Activated CD4-positive, alpha-beta T cell treated with anti-CD3 and anti-CD28 coated beads for 36 hours (primary cell): Measurements from ENCODE around the gene CUX1. TPM values are rescaled to one million over a fixed set of nuclear protein-coding genes. Genes with fewer than 3 reads are reported as not detected.
"Not testable (repeated sequence)": the region's sequence is repeated elsewhere in the genome, so short reads cannot be mapped to it uniquely, and the experiment has no call there.

Experiments used
- ATAC-seq: fragments of 200-7000 bp; cut with Tn5 transposase; one replicate; pipeline ENCODE4 v1.10.0; 2021; ENCODE audit warnings: mild to moderate bottlenecking, moderate library complexity
- CTCF ChIA-PET: fragments of 350-600 bp; sonication (Branson Sonifier 250); formaldehyde crosslinking; loops from one replicate; lab custom pipeline; 2021; ENCODE audit warnings: antibody characterized with exemption; lab: Charles Lee
- POLR2A ChIA-PET: fragments of 350-600 bp; sonication (Branson Sonifier 250); formaldehyde crosslinking; loops from one replicate; lab custom pipeline; 2021; ENCODE audit warnings: antibody characterized with exemption, inconsistent platforms; lab: Charles Lee
- DNase-seq: peaks from one replicate; pipeline ENCODE4 v3.0.0-alpha.2; 2020
- H3K27ac Mint-ChIP-seq: one replicate; pipeline ENCODE4 v1.8.0; 2021; ENCODE audit warnings: mixed read lengths
- H3K27me3 Mint-ChIP-seq: one replicate; pipeline ENCODE4 v1.8.0; 2021; ENCODE audit warnings: mixed read lengths
- H3K36me3 Mint-ChIP-seq: one replicate; pipeline ENCODE4 v1.8.0; 2021; ENCODE audit warnings: low read depth, mixed read lengths
- H3K4me1 Mint-ChIP-seq: one replicate; pipeline ENCODE4 v1.8.0; 2021; ENCODE audit warnings: mixed read lengths
- H3K4me3 Mint-ChIP-seq: one replicate; pipeline ENCODE4 v1.8.0; 2021; ENCODE audit warnings: mild to moderate bottlenecking, moderate library complexity, mixed read lengths
- H3K9me3 Mint-ChIP-seq: one replicate; pipeline ENCODE4 v1.8.0; 2021; ENCODE audit warnings: low read depth, mixed read lengths
- intact Hi-C, 2 experiments: fragments of 100-400 bp; cut with DNase I in 1 of 2; cut with micrococcal nuclease in 1 of 2; formaldehyde crosslinking; loops; one replicate each; pipeline versions ENCODE4 v1.14.2 to v1.15.1; 2022 to 2024; cut with DNase I, micrococcal nuclease
- total RNA-seq, 2 experiments: library from RNA; stranded (reverse); gene quantifications; one replicate each; pipeline ENCODE4 v1.2.3, GENCODE V29; 2021

CUX1 gene
- total RNA-seq, 2 experiments from 2014 or later, result 21.6 to 23.5 TPM

DNA sequence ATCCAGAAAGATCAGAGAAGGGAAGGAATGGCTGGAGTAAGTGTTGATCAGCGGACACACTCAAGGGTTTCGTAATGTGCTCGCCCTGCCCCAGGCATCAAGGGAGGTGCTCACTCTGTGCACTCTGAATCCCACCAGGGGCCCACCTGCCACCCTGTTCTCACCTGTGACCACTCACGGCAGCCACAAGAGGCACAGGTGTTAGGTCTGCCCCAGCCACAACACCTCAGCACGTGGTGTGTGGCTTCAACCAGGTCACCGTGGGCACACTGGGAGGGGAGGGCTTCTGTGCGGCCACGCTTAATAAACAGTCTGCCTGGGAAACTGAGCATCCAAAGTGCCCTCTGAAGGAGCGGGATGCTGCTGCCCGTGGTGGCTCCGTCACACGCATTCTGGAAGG is 49.8 kb downstream of the CUX1 start:
- H3K4me3 Mint-ChIP-seq, result no peak overlapping the region
- ChIA-PET CTCF (no interaction called here), POLR2A (interaction anchor here (0.6 kb wide), 1 partner anchor 11 kb away, joined by 4 read pairs; no protein-coding TSS in a partner anchor)
- intact Hi-C loops, result no loop called here
- ATAC-seq, result no peak
- no peaks in the 10 kb centered on the region for H3K27me3 Mint-ChIP-seq
- H3K27ac Mint-ChIP-seq, result no peak overlapping the region
- H3K36me3 Mint-ChIP-seq, result no peaks in the 10 kb centered on the region
- no peak for DNase-seq
- H3K4me1 Mint-ChIP-seq, result peaks cover 15% of the 10 kb centered on the region
- no peaks in the 10 kb centered on the region for H3K9me3 Mint-ChIP-seq

DNA sequence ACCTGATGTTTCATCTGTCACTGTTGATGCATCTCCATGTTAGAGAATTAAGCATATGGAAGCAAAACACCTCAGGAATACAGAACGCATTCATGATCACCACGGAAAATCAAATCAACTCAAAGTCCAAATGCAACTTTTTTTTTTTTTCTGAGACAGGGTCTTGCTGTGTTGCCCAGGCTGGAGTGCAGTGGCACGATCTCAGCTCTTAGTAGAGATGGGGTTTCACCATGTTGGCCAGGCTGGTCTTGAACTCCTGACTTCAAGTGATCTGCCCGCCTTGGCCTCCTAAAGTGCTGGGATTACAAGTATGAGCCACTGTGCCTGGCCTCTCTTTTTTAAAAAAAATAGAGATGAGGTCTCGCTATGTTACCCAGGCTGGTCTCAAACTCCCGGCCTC is 50.3 kb downstream of the CUX1 start:
- H3K36me3 Mint-ChIP-seq, ATAC-seq, H3K4me3 Mint-ChIP-seq, H3K9me3 Mint-ChIP-seq, CTCF ChIA-PET, H3K27me3 Mint-ChIP-seq, DNase-seq, H3K27ac Mint-ChIP-seq, intact Hi-C loops: not testable (repeated sequence)
- POLR2A ChIA-PET, result interaction anchor here (0.6 kb wide), 1 partner anchor 11 kb away, joined by 4 read pairs; no protein-coding TSS in a partner anchor
- peaks cover 15% of the 10 kb centered on the region for H3K4me1 Mint-ChIP-seq

DNA sequence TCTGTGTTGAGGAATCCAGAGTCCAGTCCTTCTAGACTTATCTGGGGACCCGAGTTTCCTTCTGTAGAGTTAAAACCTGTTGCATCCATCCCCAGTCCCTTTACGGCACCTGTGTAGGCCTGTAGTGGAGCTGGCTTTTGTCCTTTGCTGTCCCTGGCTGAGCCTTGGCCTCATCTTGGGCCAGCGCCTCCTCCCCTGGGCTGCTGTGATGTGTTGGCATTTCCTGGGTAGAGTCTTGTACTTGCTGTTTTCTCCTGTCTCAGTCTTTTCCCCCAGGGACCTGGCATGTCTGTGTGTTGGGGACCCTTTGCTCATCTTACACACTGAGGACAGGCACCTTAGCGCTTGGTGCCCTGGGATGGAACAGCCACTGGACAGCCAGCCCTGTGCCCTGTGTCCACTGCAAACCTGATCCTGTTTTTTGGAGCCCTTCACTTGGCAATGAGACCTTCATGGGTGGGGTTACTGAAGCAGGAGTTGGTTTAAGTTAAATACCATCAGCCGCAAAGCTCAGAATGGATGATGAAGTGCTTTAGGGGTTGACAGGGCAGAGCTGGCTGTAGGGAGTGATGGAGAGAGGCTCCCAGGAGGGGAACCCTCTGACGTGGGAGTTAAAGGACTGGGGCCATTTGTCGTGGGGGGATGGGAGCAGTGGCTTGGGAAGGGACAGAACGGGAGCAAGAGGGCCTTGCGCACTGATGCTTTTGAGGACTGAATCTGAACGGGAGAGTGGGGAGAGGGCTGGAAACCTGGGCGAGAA is 50.9 kb downstream of the CUX1 start:
- DNase-seq, result no peak
- CTCF ChIA-PET, result no interaction called here
- ATAC-seq, result no peak

DNA sequence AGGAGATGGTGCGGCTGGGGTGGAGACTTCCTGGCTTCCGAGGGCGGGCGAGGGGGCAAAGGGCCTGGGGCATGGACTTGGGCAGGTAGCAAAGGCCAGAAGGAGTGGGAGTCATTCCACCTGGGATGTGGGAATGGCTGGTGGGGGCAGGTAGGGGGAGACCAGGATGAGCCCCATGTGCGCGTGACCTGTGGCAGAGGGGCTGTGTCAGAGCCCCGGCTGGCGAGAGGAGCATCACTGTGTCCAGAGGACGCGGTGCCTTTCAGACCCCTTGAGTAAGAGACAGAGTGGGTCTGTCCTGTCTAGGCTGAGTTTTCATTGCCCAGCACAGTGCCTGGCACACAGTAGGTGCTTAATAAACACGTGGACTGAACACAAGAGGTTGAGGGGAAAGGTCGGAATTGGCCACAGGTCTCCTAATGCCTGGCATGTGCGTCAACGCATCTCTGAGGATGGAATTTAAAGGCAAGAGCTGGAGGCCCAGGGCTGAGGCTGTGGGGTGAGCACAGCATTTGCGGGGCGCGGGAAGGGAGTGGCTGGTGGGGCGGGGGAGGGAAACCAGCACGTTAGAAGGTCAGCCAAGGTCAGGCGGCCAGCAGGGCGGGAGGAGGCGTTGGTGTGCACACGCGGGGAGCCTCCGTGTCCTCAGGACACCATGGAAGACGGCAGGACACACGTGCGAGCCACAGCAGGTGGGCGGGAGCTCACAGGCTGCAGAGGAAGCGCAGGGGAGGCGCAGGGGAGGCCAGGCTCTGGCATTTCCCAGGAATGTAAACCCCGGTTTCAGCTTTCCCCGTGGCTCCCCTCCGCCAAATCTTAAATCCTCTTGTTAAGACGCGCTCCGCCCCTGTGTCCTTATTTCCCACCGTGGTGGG is 51.8 kb downstream of the CUX1 start:
- Mint-ChIP-seq H3K4me1 (peaks cover 15% of the 10 kb centered on the region), H3K4me3 (no peak overlapping the region), H3K27me3 (no peaks in the 10 kb centered on the region), H3K27ac (no peak overlapping the region), H3K9me3 (no peaks in the 10 kb centered on the region), H3K36me3 (no peaks in the 10 kb centered on the region)
- POLR2A ChIA-PET, result interaction anchor here (0.7 kb wide), 1 partner anchor 20 kb away, joined by 4 read pairs; no protein-coding TSS in a partner anchor
- no peak for ATAC-seq
- CTCF ChIA-PET, result interaction anchor here (1.2 kb wide), 1 partner anchor 71 kb away, joined by 3 read pairs; no protein-coding TSS in a partner anchor
- intact Hi-C loops, result no loop called here
- no peak for DNase-seq

More for the DNA sequence above, 50.9 kb downstream of the CUX1 start:
- Mint-ChIP-seq H3K4me1 (peaks cover 15% of the 10 kb centered on the region), H3K36me3 (no peaks in the 10 kb centered on the region), H3K27me3 (no peaks in the 10 kb centered on the region), H3K27ac (no peak overlapping the region), H3K4me3 (no peak overlapping the region), H3K9me3 (no peaks in the 10 kb centered on the region)
- POLR2A ChIA-PET, result interaction anchor here (0.6 kb wide), 1 partner anchor 10 kb away, joined by 4 read pairs; no protein-coding TSS in a partner anchor
- intact Hi-C loops, result no loop called here

DNA sequence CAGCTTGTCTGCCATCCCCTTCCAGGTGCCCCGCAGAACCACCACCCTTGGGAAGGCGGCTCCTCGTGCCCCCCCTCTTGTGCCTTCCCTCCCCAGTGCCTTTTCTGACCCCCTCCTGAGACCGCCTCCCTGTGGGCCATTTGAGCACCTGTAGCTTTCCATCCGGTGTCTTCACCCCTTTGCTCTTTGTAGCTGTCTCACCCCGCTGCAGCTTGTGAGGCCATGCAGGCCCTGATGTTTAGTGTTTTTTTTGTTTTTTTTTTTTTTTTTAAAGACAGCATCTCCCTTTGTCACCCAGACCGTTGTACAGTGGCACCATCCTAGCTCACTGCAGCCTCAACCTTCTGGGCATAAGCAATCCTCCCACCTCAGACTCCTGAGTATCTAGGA is 52.5 kb downstream of the CUX1 start:
- intact Hi-C loops, result no loop called here
- Mint-ChIP-seq H3K36me3 (no peaks in the 10 kb centered on the region), H3K27me3 (no peaks in the 10 kb centered on the region), H3K27ac (no peak overlapping the region), H3K9me3 (no peaks in the 10 kb centered on the region), H3K4me3 (no peak overlapping the region), H3K4me1 (peaks cover 15% of the 10 kb centered on the region)
- DNase-seq (no peak), ATAC-seq (no peak)
- ChIA-PET CTCF (interaction anchor here (0.7 to 1.2 kb wide), 4 partner anchors 11 to 586 kb away, joined by 3 to 4 read pairs (median 3); no protein-coding TSS in a partner anchor), POLR2A (interaction anchor here (0.7 kb wide), 1 partner anchor 21 kb away, joined by 4 read pairs; no protein-coding TSS in a partner anchor)

DNA sequence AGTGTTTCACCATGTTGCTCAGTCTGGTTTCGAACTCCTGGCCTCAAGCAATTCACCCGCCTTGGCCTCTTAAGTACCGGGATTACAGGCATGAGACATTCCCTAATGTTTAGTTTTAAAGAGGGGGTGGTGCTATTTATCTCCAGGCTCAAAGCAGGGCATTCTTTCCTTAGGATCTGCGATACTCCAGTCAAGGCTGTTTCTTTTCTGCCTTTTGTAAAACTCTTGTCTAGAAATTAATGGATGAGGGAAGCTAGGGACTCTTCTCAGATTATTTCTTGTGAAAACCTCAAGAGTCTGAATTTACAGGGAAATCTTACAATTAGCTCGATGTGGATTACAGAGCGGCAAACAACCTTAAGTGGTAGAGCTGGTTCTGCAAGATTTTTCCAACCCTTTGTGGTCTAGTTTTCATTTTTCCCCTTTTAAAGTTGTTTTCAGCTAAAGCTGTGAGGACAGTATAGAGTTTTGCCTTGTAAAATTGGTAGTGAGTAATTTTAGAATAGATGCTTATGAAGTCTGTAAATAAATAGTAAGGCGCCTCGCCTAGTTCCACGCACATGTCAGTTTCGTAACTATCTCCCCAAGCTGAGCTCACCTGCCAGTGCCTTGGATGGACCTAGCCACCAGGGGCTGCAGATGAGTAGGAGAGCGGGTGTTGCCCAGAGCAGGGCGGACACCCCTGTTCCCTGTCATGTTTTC is 53.1 kb downstream of the CUX1 start:
- H3K36me3 Mint-ChIP-seq, result no peaks in the 10 kb centered on the region
- intact Hi-C loops, result no loop called here
- no peak overlapping the region for H3K27ac Mint-ChIP-seq
- POLR2A ChIA-PET, result interaction anchor here (0.6 kb wide), 1 partner anchor 44 kb away, joined by 3 read pairs; no protein-coding TSS in a partner anchor
- DNase-seq, result no peak
- no peaks in the 10 kb centered on the region for H3K27me3 Mint-ChIP-seq
- CTCF ChIA-PET, result interaction anchor here (0.7 to 1.1 kb wide), 3 partner anchors 10 to 586 kb away, joined by 3 to 4 read pairs (median 3); no protein-coding TSS in a partner anchor
- ATAC-seq, result no peak
- H3K4me1 Mint-ChIP-seq, result peaks cover 15% of the 10 kb centered on the region
- H3K9me3 Mint-ChIP-seq, result no peaks in the 10 kb centered on the region
- no peak overlapping the region for H3K4me3 Mint-ChIP-seq

DNA sequence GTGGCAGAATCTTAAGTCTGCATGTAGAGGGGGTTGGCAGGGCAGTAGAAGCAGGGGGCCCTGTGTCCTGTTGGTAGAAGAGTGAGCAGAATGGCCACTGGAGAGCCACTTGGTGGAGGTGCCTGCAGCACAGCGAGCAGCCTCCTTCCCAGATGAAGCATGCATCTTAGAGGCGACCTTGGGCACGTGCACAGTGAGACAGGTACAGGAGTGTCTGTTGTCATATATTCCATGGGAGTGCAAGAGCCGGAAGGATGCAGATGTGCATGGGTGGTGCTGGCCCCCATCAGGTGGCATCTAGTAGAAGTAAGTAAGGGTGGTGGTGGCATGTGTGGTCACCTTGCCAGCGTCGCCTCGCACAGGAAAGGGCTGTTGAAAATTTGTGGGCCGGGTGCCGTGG is 53.9 kb downstream of the CUX1 start:
- ChIA-PET POLR2A (no interaction called here), CTCF (no interaction called here)
- H3K36me3 Mint-ChIP-seq, result no peaks in the 10 kb centered on the region
- H3K27me3 Mint-ChIP-seq, result no peaks in the 10 kb centered on the region
- DNase-seq, result no peak
- H3K4me1 Mint-ChIP-seq, result peaks cover 15% of the 10 kb centered on the region
- H3K4me3 Mint-ChIP-seq, result no peak overlapping the region
- no peak overlapping the region for H3K27ac Mint-ChIP-seq
- ATAC-seq, result no peak
- intact Hi-C loops, result no loop called here
- no peaks in the 10 kb centered on the region for H3K9me3 Mint-ChIP-seq

DNA sequence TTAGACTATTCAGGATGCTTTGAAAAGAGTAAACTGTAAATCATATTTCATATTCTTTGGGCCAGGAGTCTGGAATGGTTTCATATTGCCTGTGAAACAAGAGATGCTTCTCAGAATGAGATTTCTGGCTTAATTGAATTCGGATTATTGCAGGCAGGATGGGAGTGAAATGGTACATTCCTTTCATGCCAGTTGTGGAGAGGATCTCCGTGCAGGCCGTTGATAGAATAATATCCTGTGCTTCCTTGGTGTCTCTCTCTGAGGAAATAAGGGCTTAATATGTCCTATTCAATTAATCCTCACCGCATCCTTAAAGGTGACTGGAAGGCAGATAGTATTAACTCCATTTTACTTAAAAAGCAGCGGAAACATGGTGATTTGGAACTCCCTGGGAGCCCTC is 56.6 kb downstream of the CUX1 start:
- H3K4me3 Mint-ChIP-seq, result no peak overlapping the region
- no peaks in the 10 kb centered on the region for H3K9me3 Mint-ChIP-seq
- H3K27me3 Mint-ChIP-seq, result no peaks in the 10 kb centered on the region
- CTCF ChIA-PET, result interaction anchor here (0.6 kb wide), 1 partner anchor 255 kb away, joined by 3 read pairs; no protein-coding TSS in a partner anchor
- intact Hi-C loops, result no loop called here
- H3K4me1 Mint-ChIP-seq, result peaks cover 9% of the 10 kb centered on the region
- ATAC-seq (no peak), DNase-seq (no peak)
- H3K27ac Mint-ChIP-seq, result no peak overlapping the region
- H3K36me3 Mint-ChIP-seq, result no peaks in the 10 kb centered on the region
- POLR2A ChIA-PET, result no interaction called here

DNA sequence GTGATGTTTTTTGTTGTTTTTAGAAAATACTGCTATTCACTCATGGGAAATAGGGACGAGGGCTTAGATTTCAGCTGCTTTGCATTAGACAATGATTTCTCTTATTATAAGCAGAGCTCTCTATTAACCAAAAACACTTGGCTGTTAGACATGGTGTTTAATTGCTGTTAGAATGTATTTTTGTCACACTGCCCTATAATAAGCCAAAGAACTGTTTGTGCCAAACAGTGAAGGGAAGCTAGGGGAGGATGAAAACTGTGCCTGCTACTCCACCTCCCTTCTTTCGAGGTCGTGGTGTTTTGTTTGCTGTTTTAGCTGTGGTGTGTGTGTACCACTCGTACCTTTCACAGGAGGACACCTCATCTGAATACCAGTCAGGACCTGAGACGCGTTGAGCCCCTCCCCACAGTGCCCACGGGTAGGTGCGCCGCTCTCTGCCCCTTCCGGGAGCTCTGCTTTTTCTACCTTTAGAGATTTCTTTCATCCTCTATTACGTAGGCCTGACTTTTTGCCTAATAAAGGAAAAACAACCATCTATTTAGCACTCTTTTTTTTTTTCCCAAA is 57.9 kb downstream of the CUX1 start:
- H3K4me1 Mint-ChIP-seq, result peaks cover 8% of the 10 kb centered on the region
- H3K4me3 Mint-ChIP-seq, result no peak overlapping the region
- no peak for DNase-seq
- CTCF ChIA-PET, result interaction anchor here (0.6 kb wide), 2 partner anchors 18 to 95 kb away, joined by 3 read pairs; no protein-coding TSS in a partner anchor
- H3K27ac Mint-ChIP-seq, result no peak overlapping the region
- H3K9me3 Mint-ChIP-seq, result no peaks in the 10 kb centered on the region
- POLR2A ChIA-PET, result interaction anchor here (0.7 kb wide), 2 partner anchors 132 to 207 kb away, joined by 3 to 10 read pairs; no protein-coding TSS in a partner anchor
- ATAC-seq, result no peak
- H3K27me3 Mint-ChIP-seq, result no peaks in the 10 kb centered on the region
- H3K36me3 Mint-ChIP-seq, result no peaks in the 10 kb centered on the region
- intact Hi-C loops, result no loop called here

DNA sequence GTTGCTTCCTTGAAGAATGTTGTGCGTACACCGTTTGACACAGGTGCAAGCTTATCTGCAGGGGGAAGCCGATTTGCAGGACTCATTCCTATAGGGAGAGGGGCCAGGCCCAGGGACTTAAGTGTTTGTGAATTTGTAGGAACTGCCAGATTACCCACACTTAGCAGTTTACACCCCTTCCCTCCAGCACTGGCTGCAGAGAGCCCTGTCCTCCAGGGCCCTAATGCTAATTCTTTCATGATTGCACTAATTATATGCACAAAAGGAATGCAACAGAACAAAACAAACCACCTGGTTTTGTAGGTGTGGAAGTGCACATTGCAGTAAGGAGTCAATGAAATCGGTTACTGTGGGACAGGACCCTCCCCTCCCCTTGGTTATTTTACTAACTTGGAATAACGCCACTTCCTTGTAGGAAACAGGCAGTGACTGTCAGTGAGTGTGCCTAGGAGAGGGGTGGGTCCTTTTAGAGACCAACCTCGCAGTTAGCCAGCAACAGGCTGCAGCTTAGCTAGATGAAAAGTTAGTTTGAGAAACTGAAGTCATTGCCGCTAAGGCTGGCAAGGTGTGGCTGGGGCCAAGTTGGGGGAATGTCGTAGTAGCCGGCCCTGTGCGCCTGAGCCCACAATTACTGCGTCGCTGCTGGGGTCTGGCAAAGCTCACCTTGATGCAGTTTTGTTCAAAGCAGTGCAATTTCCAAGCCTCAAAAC is 60.6 kb downstream of the CUX1 start:
- DNase-seq, result no peak
- Mint-ChIP-seq H3K27me3 (no peaks in the 10 kb centered on the region), H3K9me3 (no peaks in the 10 kb centered on the region), H3K27ac (no peak overlapping the region), H3K36me3 (no peaks in the 10 kb centered on the region), H3K4me3 (no peak overlapping the region), H3K4me1 (peaks cover 18% of the 10 kb centered on the region)
- intact Hi-C loops, result no loop called here
- ChIA-PET POLR2A (interaction anchor here (0.7 kb wide), 1 partner anchor 10 kb away, joined by 4 read pairs; no protein-coding TSS in a partner anchor), CTCF (no interaction called here)
- ATAC-seq, result no peak
